Stimulated activated CD8-positive, alpha-beta memory T cell treated with anti-CD3 and anti-CD28 coated beads, Interleukin-4, amount 100 ng/mL, for 4 hours (primary cell): Measurements from ENCODE around the gene GPER1.
"Not testable (repeated sequence)": the region's sequence is repeated elsewhere in the genome, so short reads cannot be mapped to it uniquely, and the experiment has no call there.

Experiments
- DNase-seq, 2 donors: peaks; one replicate each; pipeline ENCODE4 v3.0.0-alpha.2; 2020; ENCODE audit warnings: low read depth in 2 of 2, low spot score in 1 of 2

Gene GPER1

GRCh38 chr7:1101563-1102431 is 13.9 kb downstream of the GPER1 start:
- no peak for DNase-seq

DNA sequence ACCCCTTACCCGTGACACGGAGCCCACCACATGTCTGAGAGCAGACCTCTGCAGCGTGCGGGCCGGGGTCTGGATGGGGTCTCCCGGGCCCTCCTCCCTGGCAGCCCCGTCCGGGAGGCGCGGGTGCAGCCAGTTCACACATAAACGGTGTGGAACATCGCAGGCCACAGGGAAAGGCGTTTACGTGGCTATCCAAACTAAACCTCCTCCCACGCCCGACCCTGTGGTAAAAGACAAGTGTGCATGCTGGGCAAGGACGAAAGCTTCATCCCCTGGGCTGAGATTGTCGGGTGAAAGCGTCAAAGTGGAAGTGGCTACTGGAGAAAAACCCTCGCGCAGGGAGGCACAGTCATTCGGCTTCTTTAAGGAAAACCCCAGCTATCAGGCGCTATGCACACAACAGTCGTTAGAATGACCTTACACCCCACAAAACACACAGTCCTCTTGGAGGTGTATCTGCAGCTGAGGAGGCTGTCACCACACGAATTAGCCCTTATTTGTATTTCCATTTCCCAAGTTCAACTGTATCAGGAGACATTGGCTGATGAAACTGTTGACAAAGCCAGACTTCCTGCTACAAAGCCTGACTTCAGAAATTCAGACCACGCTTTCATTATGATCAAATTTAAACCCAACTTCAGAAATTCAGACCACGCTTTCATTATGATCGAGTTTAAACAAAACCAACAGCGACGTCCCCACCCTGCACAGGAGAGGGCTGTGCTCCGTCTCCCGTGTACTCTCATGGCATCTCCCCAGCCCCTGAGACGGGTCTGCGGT is 15.3 kb downstream of the GPER1 start:
- DNase-seq = no peak

DNA sequence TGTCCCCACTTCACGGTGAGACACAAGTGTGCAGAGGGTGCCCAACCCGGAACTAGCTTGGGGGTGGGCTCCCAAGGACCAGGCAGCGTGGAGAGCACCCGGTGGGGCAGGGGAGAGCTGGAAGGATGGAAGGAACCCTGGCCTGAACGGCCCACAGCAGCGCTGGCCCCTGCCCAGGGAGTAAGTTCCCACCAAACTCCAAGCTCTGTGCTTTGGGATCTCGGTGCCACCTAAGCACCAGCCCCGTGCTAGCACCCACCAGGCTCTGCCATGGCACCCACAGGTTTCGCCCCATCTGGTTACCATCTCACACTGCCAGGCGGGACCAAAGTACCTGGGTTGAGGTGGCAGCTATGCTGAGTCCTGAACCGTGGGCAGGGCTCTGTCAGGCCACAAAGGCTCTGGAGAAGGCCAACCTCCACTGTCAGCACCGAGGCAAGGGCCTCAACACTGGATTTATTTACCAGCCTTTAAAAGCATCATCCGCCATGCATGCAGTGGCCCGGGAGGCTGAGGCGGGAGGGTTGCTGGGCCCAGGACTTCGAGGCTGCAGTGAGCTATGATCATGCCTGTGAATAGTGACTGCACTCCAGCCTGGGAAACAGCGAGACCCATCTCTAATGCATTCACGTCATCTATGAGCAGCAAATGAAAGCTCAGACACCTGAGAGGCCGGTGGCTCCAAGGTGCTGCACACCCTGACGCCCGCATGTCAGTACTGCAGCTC is 16.0 kb downstream of the GPER1 start:
- no peak for DNase-seq

GRCh38 chr7:1104516-1105179 is 16.7 kb downstream of the GPER1 start:
- no peak for DNase-seq

- no peak for DNase-seq
These were observed 17.3 kb downstream of the GPER1 start for GRCh38 chr7:1105189-1105588.

GRCh38 chr7:1106063-1106792 is 18.3 kb downstream of the GPER1 start:
- no peak for DNase-seq

DNA sequence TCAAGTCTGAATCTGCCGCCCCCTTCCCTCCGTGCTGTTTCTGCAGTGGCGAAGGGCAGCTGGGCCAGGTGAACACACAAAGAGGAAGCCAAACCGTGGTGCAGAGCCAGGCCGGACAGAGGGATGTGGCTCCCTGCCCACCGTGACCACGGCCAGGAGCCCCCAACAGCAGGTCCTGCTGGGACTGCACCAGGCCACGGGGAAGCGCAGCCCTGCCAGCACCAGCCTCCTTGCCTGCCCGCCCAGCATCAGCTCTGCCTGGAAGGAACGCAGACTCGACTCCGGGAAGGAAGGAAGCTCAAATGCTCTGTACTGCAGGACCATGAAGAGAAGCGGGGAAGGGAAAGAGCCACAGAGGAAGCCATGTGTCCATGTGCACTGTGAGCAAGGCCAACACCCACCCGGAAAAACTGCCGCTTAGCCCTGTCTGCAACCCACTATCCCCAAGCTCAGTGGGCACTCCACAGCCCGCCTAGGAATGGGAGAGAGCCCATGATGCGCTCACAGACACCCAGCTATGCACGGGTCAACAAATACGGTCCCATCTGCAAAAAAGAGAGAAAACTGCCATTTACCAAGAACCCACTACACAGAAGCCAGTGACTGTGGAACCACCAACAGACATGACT is 19.0 kb downstream of the GPER1 start:
- DNase-seq = no peak

DNA sequence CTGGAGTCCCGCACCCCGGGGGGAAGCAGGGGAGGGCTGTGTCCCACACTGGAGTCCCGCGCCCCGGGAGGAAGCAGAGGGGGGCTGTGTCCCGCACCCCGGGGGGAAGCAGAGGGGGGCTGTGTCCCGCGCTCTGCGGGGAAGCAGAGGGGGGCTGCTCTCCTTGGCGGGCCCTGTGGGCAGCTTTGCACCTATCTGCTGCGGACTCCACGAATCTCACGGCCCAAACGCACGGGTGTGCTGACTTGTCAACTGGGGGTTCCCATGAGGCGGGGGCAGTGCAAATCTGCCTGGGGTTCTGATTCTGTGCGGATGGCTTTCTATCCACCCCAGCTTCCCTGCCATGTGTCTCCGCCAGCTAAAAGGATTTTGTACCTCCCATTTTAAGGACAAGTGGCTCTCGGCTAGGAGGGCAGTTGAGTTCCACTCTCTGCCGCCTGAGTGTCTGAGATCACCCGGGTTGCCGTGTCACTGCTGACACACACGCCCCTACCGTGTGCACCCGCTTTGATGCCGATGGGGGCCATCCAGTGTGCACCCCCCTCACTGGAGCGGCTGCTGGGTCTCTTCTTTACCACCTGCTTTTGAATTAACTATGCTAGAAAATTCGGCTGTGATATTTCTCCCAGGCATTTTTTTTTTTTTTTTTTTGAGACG is 20.5 kb downstream of the GPER1 start:
- no peak for DNase-seq

DNA sequence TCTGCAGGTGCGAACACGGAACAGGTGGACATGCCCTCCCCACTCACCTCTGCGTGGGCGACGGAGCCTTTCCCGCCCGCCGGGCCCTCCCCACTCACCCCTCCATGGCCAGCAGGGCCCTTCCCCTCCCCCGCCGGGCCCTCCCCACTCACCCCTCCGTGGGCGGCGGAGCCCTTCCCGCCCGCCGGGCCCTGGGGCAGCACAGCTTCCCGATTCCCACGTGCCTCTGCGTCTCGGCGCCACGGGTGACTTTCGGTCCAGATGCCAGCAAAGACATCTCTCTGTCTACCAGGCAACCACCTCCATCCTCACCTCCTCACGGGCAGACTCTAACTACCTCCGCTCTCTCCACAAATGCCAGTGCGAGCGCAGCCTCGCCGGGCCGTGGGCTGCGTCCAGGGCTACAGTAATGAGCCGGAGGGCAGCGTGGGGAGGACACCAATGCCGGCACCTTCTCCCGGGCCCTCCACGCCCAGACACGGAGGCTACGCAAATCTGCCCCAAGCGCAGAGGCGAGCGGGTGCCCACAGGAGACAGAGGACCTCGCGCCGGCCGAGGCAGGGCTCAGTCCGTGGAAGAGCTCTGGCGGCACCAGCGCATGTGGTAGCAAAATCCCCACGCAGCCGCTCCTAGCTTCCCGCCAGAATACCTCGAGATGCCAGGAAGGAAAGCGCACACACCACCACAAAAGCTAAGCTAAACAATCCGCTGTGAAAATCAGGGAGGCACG is 21.8 kb downstream of the GPER1 start:
- DNase-seq = no peak

DNA sequence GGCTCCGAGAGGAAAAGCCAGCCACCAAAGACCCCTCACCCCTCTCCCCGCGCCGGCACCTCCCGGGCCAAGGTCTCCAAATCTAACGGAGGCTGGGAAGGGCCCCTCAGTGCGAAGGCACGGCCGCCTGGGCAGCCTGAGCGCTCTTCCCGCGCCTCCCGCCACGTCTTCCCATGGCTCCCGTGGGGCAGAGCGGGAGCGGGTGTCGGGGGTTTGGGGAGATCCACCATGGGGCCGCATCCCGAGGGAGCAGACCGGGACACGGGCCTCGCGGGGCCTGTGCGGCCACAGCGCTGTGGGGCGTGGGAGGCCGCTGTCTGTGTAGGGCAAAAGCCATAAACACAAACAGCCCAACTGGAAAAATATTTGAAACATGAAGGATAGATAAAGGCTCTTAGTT is 22.4 kb downstream of the GPER1 start:
- DNase-seq = no peak

DNA sequence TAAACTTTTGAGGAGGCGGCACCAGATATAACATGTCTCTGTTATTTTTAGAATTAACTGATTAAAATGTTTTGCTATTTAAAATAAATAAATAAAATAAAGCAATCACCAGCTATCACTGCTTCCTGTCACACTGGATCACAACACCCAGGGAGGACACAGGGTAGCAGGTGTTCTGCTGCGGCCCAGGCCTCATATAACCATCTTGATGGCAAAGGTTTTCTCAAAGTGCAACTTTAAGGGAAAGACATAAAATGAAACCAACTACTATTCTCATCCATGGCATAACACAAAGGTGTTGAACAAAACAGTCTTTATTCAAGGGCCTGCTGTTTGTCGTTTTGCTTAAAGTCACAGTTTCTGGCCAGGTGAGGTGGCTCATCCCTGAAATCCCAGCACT is 23.2 kb downstream of the GPER1 start:
- no peak for DNase-seq

DNA sequence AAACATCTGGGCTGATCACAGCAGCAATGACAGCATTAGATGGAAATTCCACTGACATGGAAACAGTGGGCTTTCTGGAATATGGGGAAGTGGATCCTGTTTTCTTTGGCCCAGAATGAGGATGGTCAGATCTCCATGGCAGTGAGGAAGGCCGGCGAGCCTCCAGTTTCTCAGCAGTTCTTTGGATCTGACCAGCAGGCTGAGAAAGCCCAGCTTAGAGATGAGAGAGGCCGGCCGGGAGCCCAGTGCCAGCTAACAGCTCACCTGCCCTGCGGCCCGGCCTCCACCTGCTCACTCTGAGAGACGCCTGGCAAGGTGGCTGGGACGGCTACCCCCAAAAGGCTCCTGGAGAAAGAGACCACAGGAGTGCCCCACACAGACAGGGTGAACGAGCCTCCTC is 24.2 kb downstream of the GPER1 start:
- no peak for DNase-seq

GRCh38 chr7:1112625-1113547 is 25.0 kb downstream of the GPER1 start:
- no peak for DNase-seq

GRCh38 chr7:1113548-1113885 is 25.6 kb downstream of the GPER1 start:
- no peak for DNase-seq

DNA sequence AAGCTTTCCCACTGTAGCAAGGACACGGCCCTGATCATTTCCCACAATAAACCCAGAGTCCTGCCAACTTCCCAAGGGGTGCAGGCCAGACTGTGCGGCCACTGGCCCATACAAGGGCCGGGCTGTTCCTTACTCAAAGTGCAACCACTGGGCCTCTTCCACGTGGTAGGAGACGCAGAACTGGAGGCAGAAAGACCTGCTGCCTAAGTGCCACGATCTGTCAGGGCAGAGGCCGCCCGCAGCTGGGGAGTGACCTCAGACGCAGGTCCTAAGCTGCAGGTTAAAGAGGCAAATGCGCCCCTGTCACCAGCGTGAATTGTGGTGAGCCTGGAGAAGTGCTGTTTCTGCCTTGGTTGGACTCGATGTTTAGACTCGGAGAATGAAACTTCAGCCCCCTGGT is 26.2 kb downstream of the GPER1 start:
- no peak for DNase-seq

- no peak for DNase-seq
These were observed 26.6 kb downstream of the GPER1 start for GRCh38 chr7:1114505-1114904.

- not testable (repeated sequence) for DNase-seq
These were observed 27.5 kb downstream of the GPER1 start for GRCh38 chr7:1115171-1116045.
